GM10248 (cell line): ENCODE results near the gene EPAS1.

ENCODE experiments used
- CTCF ChIA-PET: fragments of 300-600 bp; sonication (Branson Sonifier 250); formaldehyde crosslinking; extraction: SDS; loops from one replicate; lab custom pipeline; 2021; ENCODE audit warnings: antibody characterized with exemption; lab: Yijun Ruan, JAX
- POLR2A ChIA-PET: fragments of 350-650 bp; sonication (Branson Sonifier 250); formaldehyde crosslinking; extraction: SDS; loops from one replicate; lab custom pipeline; 2020; ENCODE audit warnings: antibody characterized with exemption; lab: Yijun Ruan, JAX
- DNase-seq: peaks from one replicate; pipeline ENCODE4 v3.0.0; 2012; ENCODE audit errors: extremely low spot score
- CTCF ChIP-seq: IDR thresholded peaks from 2 replicates; pipeline ENCODE4 v1.5.1; 2012; ENCODE audit warnings: mild to moderate bottlenecking, low read depth; ENCODE audit errors: extremely low read depth, missing control alignments, control extremely low read depth

The EPAS1 gene

DNA sequence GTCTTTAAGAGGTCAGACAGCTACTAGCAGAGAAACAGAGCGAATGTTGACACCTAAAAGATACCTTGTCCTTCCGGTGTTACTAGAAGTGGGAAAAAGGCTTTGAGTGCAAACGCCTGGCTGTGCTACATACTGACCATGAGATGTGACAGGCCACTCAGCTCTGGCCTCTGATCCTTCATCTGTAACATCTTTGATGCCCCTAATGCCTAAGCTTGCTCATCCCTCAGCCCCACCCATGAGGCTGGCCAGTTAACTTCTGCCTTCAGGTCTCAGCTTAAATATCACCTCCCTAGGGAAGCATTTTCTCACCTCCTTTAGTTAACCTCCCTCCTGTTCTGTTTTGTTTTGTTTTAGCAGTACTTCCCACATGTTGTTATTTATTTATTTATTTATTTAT is 15.9 kb downstream of the EPAS1 start:
- POLR2A ChIA-PET = no interaction called here
- no peak for DNase-seq
- CTCF ChIA-PET = interaction anchor here (1.3 to 1.5 kb wide), 2 partner anchors 15 to 26 kb away, joined by 4 to 5 read pairs; no protein-coding TSS in a partner anchor
- TF ChIP-seq CTCF = no peak

DNA sequence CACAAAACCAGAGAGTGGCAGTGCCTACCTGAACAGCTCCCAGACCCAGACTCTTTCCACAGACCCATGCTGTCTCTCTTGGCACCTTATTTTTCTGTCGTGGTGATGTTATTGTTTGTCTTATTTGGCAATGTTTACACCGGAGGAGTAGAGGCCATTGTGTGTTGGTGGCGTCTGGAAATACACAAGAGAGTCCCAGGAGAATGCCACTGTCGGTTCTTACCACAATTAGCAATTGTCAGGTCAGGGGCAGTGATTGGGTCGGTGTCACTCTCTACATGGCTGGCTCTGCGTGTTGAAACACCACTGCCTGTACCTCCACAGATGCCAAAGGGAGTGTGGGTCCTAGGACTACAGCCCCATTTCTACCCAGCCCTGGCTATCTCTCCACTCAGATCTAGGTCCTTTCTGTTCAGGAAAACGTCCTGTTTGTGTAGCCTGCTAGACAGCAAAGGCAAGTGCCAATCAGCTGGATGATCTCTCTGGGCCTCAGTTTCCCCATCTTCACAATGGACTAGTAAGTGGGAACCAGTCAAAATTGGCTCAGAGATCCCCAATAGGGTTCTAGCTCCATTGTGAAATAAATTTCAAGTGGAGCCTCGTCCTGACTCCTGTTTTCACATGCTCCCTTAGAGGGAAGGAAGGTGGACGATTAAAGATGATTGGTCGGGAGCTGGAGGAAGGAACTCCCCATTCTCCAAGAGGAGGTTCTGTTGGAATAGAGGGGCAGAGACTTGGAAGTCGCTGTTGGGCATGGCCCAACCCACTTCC is 17.0 kb downstream of the EPAS1 start:
- ChIA-PET CTCF (interaction anchor here (0.7 to 1.5 kb wide), 3 partner anchors 13 to 251 kb away, joined by 3 to 5 read pairs (median 3); no protein-coding TSS in a partner anchor), POLR2A (no interaction called here)
- no peak for TF ChIP-seq CTCF
- DNase-seq = no peak

DNA sequence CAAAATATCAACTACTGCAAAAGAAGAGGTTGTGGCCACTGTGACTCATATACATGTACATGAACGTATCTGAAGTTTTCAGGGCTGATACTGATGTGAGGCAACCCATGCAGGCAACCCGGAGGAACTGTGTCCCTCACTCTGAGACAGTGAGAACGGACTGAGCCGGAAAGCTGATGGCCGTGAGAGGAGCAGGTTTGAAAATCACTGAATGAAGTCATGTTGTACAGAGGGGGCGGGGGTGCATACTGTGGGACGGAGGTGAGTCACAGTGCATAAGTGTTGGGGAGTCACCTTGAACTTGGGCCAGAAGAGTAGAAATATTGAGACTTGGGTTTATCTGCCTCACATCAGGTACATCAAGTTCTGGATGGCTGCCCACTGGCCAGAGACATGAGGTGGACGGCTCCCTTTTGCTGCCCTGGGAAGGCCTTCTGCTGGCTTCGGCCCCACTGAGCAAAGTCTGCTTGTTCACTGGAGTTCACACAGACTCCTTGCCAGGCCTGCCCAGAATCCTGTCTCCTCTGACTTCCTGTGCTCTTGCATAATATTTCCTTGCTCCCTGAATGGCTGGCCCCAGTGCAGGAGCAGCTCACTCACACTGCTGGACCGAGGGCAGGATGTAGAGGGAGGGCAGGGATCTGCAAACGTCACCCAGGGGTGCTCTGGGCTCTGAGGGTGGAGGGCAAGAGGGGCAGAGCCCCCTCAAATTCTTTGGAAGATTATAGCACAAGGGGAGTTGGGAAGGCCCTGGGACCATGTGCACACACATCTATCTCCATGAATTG is 18.1 kb downstream of the EPAS1 start:
- ChIA-PET CTCF (interaction anchor here (0.9 kb wide), 1 partner anchor 85 kb away, joined by 3 read pairs; no protein-coding TSS in a partner anchor), POLR2A (no interaction called here)
- no peak for DNase-seq
- TF ChIP-seq CTCF = no peak

- DNase-seq = no peak
- no peak for TF ChIP-seq CTCF
- CTCF ChIA-PET = interaction anchor here (0.9 to 1.0 kb wide), 3 partner anchors 10 to 39 kb away, joined by 3 to 6 read pairs (median 3); no protein-coding TSS in a partner anchor
- POLR2A ChIA-PET = no interaction called here
These were observed 19.9 kb downstream of the EPAS1 start for GRCh38 chr2:46317094-46317486.

DNA sequence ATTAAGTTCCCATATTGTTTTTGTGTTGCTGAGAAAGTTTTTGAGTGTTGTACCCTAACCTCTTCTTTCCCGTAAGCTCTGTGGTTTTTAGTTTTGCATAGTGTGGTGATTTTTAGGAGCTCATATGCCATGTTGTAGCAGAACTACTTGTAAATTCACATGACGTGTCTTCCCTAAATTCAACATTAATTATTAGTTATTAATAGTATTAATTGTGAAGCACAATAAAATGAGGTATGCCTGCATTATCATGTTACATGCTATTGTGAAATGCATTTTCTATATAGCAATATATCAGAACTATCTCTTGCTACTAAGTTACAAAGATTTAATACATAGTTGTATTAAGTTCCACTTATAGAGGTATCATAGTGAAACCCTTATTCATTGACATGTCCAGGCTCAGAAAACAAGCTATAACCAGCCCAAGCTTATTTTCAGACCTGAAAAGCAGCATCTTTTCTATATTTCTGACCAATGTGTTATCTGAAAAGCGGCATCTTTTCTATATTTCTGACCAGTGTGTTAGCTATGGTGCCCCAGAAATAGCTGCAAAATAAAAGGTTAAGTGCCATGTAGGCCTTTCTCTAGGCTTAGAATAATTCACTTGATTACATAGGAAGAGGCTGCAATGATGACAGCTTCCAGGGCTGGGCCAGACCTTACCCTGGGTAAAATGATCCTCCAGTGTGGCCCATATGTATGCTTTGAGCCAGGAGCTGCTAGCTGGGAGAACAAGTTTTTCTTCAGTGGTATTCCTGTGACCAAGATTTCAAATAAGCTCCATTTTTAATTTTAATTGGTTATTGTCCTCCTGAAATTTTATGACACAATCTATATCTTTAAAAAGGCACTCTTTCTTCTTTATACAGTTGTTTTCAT is 21.6 kb downstream of the EPAS1 start:
- no peak for TF ChIP-seq CTCF
- CTCF ChIA-PET = interaction anchor here (0.8 to 1.8 kb wide), 9 partner anchors 8 to 256 kb away, joined by 3 to 11 read pairs (median 3); no protein-coding TSS in a partner anchor
- no peak for DNase-seq
- POLR2A ChIA-PET = interaction anchor here (0.6 kb wide), 1 partner anchor 258 kb away, joined by 3 read pairs; no protein-coding TSS in a partner anchor
